Activated naive CD4-positive, alpha-beta T cell treated with anti-CD3 and anti-CD28 coated beads, Interleukin-2, amount 50 U/mL, for 24 hours (primary cell): ENCODE measurements around the gene SLC8B1.

Source experiments
- H3K27ac Mint-ChIP-seq: one replicate; pipeline ENCODE4 v1.8.0; 2021; ENCODE audit warnings: mild to moderate bottlenecking, mixed read lengths
- H3K27me3 Mint-ChIP-seq: one replicate; pipeline ENCODE4 v1.8.0; 2021; ENCODE audit warnings: mixed read lengths
- H3K36me3 Mint-ChIP-seq: one replicate; pipeline ENCODE4 v1.8.0; 2021; ENCODE audit warnings: mixed read lengths
- H3K4me1 Mint-ChIP-seq: one replicate; pipeline ENCODE4 v1.8.0; 2021; ENCODE audit warnings: mixed read lengths
- H3K4me3 Mint-ChIP-seq: one replicate; pipeline ENCODE4 v1.8.0; 2021; ENCODE audit warnings: mild to moderate bottlenecking, mixed read lengths
- H3K9me3 Mint-ChIP-seq: one replicate; pipeline ENCODE4 v1.8.0; 2021; ENCODE audit warnings: mixed read lengths

The SLC8B1 gene

GRCh38 chr12:113333877-113334785, 778 bp downstream of the SLC8B1 start:
- Mint-ChIP-seq H3K27me3 (no peaks in the 10 kb centered on the region), H3K4me1 (peaks cover 47% of the 10 kb centered on the region)

GRCh38 chr12:113333418-113333750, 1.5 kb downstream of the SLC8B1 start:
- Mint-ChIP-seq H3K36me3 (peaks cover 10% of the 10 kb centered on the region), H3K4me1 (peaks cover 55% of the 10 kb centered on the region), H3K27ac (no peak overlapping the region), H3K27me3 (no peaks in the 10 kb centered on the region), H3K9me3 (no peaks in the 10 kb centered on the region), H3K4me3 (peak overlapping the region; percentile 97)

More at GRCh38 chr12:113333877-113334785, 778 bp downstream of the SLC8B1 start:
- peak overlapping the region; percentile 83 for H3K27ac Mint-ChIP-seq
- peaks cover 8% of the 10 kb centered on the region for H3K36me3 Mint-ChIP-seq
- no peaks in the 10 kb centered on the region for H3K9me3 Mint-ChIP-seq
- peak overlapping the region; percentile 97 for H3K4me3 Mint-ChIP-seq

GRCh38 chr12:113332688-113333417, 2.1 kb downstream of the SLC8B1 start:
- peaks cover 12% of the 10 kb centered on the region for H3K36me3 Mint-ChIP-seq
- H3K27ac Mint-ChIP-seq, result peak overlapping the region; percentile 30
- no peaks in the 10 kb centered on the region for H3K27me3 Mint-ChIP-seq
- peaks cover 59% of the 10 kb centered on the region for H3K4me1 Mint-ChIP-seq
- no peaks in the 10 kb centered on the region for H3K9me3 Mint-ChIP-seq
- H3K4me3 Mint-ChIP-seq, result peak overlapping the region; percentile 97

GRCh38 chr12:113330505-113330904, 4.4 kb downstream of the SLC8B1 start:
- H3K36me3 Mint-ChIP-seq, result peaks cover 17% of the 10 kb centered on the region
- H3K9me3 Mint-ChIP-seq, result no peaks in the 10 kb centered on the region
- H3K4me3 Mint-ChIP-seq, result no peak overlapping the region
- peaks cover 66% of the 10 kb centered on the region for H3K4me1 Mint-ChIP-seq
- H3K27me3 Mint-ChIP-seq, result no peaks in the 10 kb centered on the region
- peak overlapping the region; percentile 72 for H3K27ac Mint-ChIP-seq

- Mint-ChIP-seq H3K36me3 (peaks cover 19% of the 10 kb centered on the region), H3K4me3 (no peak overlapping the region), H3K27ac (peak overlapping the region; percentile 57), H3K27me3 (no peaks in the 10 kb centered on the region), H3K9me3 (no peaks in the 10 kb centered on the region), H3K4me1 (peaks cover 69% of the 10 kb centered on the region)
Observed at GRCh38 chr12:113329791-113330417, 5.0 kb downstream of the SLC8B1 start.

GRCh38 chr12:113329022-113329790, 5.7 kb downstream of the SLC8B1 start:
- peaks cover 20% of the 10 kb centered on the region for H3K36me3 Mint-ChIP-seq
- no peak overlapping the region for H3K4me3 Mint-ChIP-seq
- no peaks in the 10 kb centered on the region for H3K27me3 Mint-ChIP-seq
- H3K4me1 Mint-ChIP-seq, result peaks cover 68% of the 10 kb centered on the region
- peak overlapping the region; percentile 57 for H3K27ac Mint-ChIP-seq
- no peaks in the 10 kb centered on the region for H3K9me3 Mint-ChIP-seq

- H3K4me3 Mint-ChIP-seq, result no peak overlapping the region
- H3K9me3 Mint-ChIP-seq, result no peaks in the 10 kb centered on the region
- H3K36me3 Mint-ChIP-seq, result peaks cover 20% of the 10 kb centered on the region
- H3K4me1 Mint-ChIP-seq, result peaks cover 68% of the 10 kb centered on the region
- peak overlapping the region; percentile 35 for H3K27ac Mint-ChIP-seq
- no peaks in the 10 kb centered on the region for H3K27me3 Mint-ChIP-seq
Observed at GRCh38 chr12:113328368-113328889, 6.5 kb downstream of the SLC8B1 start.

- no peaks in the 10 kb centered on the region for H3K9me3 Mint-ChIP-seq
- H3K27me3 Mint-ChIP-seq, result no peaks in the 10 kb centered on the region
- H3K27ac Mint-ChIP-seq, result peak overlapping the region; percentile 23
- peaks cover 63% of the 10 kb centered on the region for H3K4me1 Mint-ChIP-seq
- no peak overlapping the region for H3K4me3 Mint-ChIP-seq
- peaks cover 24% of the 10 kb centered on the region for H3K36me3 Mint-ChIP-seq
Observed at GRCh38 chr12:113326775-113327395, 8.0 kb downstream of the SLC8B1 start.

GRCh38 chr12:113325916-113326315, 9.0 kb downstream of the SLC8B1 start:
- Mint-ChIP-seq H3K27me3 (no peaks in the 10 kb centered on the region), H3K27ac (peak overlapping the region; percentile 35), H3K36me3 (peaks cover 20% of the 10 kb centered on the region), H3K9me3 (no peaks in the 10 kb centered on the region), H3K4me1 (peaks cover 57% of the 10 kb centered on the region), H3K4me3 (no peak overlapping the region)

GRCh38 chr12:113322343-113322742, 12.6 kb downstream of the SLC8B1 start:
- no peaks in the 10 kb centered on the region for H3K9me3 Mint-ChIP-seq
- H3K36me3 Mint-ChIP-seq, result peaks cover 26% of the 10 kb centered on the region
- H3K4me1 Mint-ChIP-seq, result peaks cover 31% of the 10 kb centered on the region
- H3K27ac Mint-ChIP-seq, result peak overlapping the region; percentile 19
- no peak overlapping the region for H3K4me3 Mint-ChIP-seq
- no peaks in the 10 kb centered on the region for H3K27me3 Mint-ChIP-seq

- H3K4me3 Mint-ChIP-seq, result no peak overlapping the region
- peaks cover 20% of the 10 kb centered on the region for H3K4me1 Mint-ChIP-seq
- H3K27ac Mint-ChIP-seq, result no peak overlapping the region
- peaks cover 21% of the 10 kb centered on the region for H3K36me3 Mint-ChIP-seq
- H3K9me3 Mint-ChIP-seq, result no peaks in the 10 kb centered on the region
- no peaks in the 10 kb centered on the region for H3K27me3 Mint-ChIP-seq
Observed at GRCh38 chr12:113320401-113320800, 14.5 kb downstream of the SLC8B1 start.

- Mint-ChIP-seq H3K27ac (no peak overlapping the region), H3K27me3 (no peaks in the 10 kb centered on the region), H3K4me1 (peaks cover 14% of the 10 kb centered on the region), H3K36me3 (peaks cover 20% of the 10 kb centered on the region), H3K4me3 (no peak overlapping the region), H3K9me3 (no peaks in the 10 kb centered on the region)
Observed at GRCh38 chr12:113318900-113319628, 15.8 kb downstream of the SLC8B1 start.

GRCh38 chr12:113318046-113318656, 16.8 kb downstream of the SLC8B1 start:
- Mint-ChIP-seq H3K27me3 (no peaks in the 10 kb centered on the region), H3K4me3 (no peak overlapping the region), H3K9me3 (no peaks in the 10 kb centered on the region), H3K27ac (no peak overlapping the region), H3K4me1 (peaks cover 10% of the 10 kb centered on the region), H3K36me3 (peaks cover 21% of the 10 kb centered on the region)

- H3K4me3 Mint-ChIP-seq, result no peak overlapping the region
- H3K27me3 Mint-ChIP-seq, result no peaks in the 10 kb centered on the region
- H3K4me1 Mint-ChIP-seq, result peaks cover 2% of the 10 kb centered on the region
- no peak overlapping the region for H3K27ac Mint-ChIP-seq
- peaks cover 18% of the 10 kb centered on the region for H3K36me3 Mint-ChIP-seq
- no peaks in the 10 kb centered on the region for H3K9me3 Mint-ChIP-seq
Observed at GRCh38 chr12:113317122-113317521, 17.8 kb downstream of the SLC8B1 start.
